A549 treated with RU486 at 1 μM for 4 hours (cell line): ENCODE data around the gene GTF2F1. TPM values are rescaled to one million over a fixed set of nuclear protein-coding genes. Genes with fewer than 3 reads are reported as not detected.

Experiments used
- total RNA-seq: library from RNA; stranded (reverse); fragments of 200-300 nt; extraction: Qiagen RNA extraction; gene quantifications from 5 replicates; pipeline ENCODE4 v1.2.3, GENCODE V29; 2022; ENCODE audit warnings: low read depth

GTF2F1 gene
- total RNA-seq: 57.5 to 64.9 TPM (median 60.3 TPM) in 5 replicates

DNA sequence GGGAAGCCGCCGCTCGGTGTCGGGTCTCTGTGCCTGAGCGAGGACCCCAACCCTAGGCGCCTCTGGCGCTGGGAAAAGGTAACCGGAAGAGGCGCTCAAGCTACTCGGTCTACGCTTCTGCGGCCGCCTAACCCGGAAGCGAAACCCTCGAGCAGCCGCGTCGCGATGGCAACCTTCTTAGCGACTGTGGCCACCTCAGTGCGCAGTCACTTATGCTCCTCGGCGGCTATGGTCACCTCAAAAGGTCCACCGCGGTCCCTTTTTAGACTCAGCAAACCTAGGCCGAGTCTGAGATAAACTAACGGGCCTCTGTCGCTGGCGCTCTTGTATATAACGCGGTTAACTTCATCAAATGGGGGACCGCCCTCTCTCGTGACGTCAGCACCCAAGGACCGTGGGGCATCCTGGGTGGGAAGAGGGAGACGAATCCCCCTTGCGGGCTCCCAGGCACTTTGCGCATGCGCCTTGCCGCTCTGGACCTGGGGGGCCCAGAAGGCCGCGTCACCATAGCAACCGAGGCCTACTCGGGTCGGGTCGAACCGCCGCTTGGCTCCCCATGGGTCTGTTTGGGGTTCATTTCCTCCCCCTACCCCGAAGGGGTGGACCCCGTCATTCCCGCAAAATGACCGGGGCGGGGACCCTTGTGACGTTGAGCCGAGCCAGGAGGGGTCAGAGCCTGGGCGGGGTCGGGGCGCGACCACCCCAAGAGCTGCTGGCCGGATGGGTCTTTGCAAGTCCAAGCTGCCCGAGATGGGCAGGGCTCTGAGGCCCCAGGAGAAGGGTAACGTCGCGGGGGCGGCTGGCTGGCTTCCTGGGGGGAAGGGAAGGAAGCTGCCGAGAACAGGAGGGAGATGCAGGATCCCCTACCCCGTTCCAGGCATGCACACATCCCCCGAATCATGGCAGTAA, at the start of gene GTF2F1:
Gene GTF2F1, minus strand, starts transcription at position 91 of the 909 bp plus-strand sequence. CDS start 169 bp downstream, outside the sequence.

DNA sequence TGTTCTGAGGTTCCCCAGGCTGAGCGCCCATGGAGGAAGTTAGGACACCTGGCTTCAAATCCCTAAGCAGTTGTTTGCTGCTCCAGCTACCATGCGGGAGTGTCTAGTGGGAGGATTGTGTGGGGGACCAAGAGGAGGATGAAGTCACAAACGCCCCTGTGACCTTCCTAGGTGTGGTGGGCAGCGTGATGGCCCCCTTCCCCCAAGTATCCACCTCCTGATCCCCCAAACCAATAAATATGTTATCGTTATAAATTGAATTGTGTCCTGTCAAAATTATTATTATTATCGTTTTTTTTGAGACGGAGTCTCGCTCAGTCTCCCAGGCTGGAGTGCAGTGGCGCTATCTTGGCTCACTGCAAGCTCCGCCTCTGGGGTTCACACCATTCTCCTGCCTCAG, 40.7 kb upstream of the GTF2F1 start, which contains the start of gene SLC25A41:
Gene SLC25A41, minus strand, starts transcription at position 101 of the 400 bp plus-strand sequence. Its CDS starts 70 bp downstream, at position 31.

GRCh38 chr19:6424195-6424938, 31.4 kb upstream of the GTF2F1 start, which contains the start of gene KHSRP:
TSS of gene KHSRP (minus strand) at chr19:6424811. CDS start at chr19:6424701, 110 bp downstream.

GRCh38 chr19:6375411-6376010, 17.5 kb downstream of the GTF2F1 start, which contains the start of gene PSPN:
TSS of gene PSPN (minus strand) at chr19:6375933. CDS start at chr19:6375849, 84 bp downstream.

DNA sequence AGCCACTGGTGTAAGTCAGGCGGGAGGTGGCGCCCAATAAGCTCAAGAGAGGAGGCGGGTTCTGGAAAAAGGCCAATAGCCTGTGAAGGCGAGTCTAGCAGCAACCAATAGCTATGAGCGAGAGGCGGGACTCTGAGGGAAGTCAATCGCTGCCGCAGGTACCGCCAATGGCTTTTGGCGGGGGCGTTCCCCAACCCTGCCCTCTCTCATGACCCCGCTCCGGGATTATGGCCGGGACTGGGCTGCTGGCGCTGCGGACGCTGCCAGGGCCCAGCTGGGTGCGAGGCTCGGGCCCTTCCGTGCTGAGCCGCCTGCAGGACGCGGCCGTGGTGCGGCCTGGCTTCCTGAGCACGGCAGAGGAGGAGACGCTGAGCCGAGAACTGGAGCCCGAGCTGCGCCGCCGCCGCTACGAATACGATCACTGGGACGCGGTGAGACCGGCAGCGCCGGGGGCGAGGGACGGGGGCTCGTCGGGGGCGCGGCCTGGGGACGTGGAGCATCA, 20.3 kb downstream of the GTF2F1 start, which contains the start of gene ALKBH7:
Gene ALKBH7, plus strand, starts transcription at position 201 of the 502 bp plus-strand sequence. Its CDS starts 27 bp downstream, at position 228.

DNA sequence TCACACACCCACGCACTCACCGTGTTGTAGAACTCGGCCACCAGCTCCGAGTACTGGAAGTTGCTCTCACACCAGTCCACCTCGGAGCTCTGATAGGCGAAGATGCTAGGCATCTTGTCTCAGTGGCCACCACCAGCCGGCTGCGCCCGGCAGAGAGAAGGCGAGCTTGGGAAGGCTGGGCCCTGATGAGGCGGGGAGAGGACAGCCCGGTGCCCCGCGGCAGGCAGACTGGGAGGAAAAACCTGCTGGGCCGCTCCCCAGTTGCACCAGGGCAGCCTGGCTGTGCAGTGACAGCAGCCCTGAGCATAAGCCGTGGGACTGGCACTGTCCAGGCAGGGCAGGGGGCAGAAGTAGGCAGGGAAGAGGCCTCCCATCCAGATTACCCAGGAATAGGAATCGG, 59.5 kb downstream of the GTF2F1 start, which contains the start of gene ACER1:
Gene ACER1, minus strand, starts transcription at position 174 of the 400 bp plus-strand sequence. Its CDS starts 61 bp downstream, at position 113.

Other genes starting within 250 kb of the GTF2F1 start
- 16.2 to 20.2 TPM (median 20.0 TPM) in 5 replicates for gene MLLT1, start 113.2 kb downstream of the GTF2F1 start, total RNA-seq
- not detected in 5 replicates for gene ACER1, start 59.6 kb downstream of the GTF2F1 start, total RNA-seq
- gene CLPP, start 31.6 kb downstream of the GTF2F1 start, total RNA-seq: 45.1 to 87.6 TPM (median 69.7 TPM) in 5 replicates
- gene ALKBH7, start 20.4 kb downstream of the GTF2F1 start, total RNA-seq: 16.0 to 39.2 TPM (median 33.4 TPM) in 5 replicates
- gene PSPN, start 17.2 kb downstream of the GTF2F1 start, total RNA-seq: 0.48 to 1.7 TPM (median 0.85 TPM) in 5 replicates
- gene KHSRP, start 31.6 kb upstream of the GTF2F1 start, total RNA-seq: 194 to 229 TPM (median 198 TPM) in 5 replicates
- gene SLC25A41, start 40.6 kb upstream of the GTF2F1 start, total RNA-seq: 0.06 to 0.24 TPM (median 0.16 TPM) in 3 of 5 replicates, not detected in the others
- gene SLC25A23, start 66.6 kb upstream of the GTF2F1 start, total RNA-seq: 16.1 to 21.5 TPM (median 19.3 TPM) in 5 replicates
- gene CRB3, start 71.1 kb upstream of the GTF2F1 start, total RNA-seq: 3.5 to 5.9 TPM (median 5.0 TPM) in 5 replicates
- 0.12 to 0.39 TPM (median 0.30 TPM) in 5 replicates for gene DENND1C, start 88.6 kb upstream of the GTF2F1 start, total RNA-seq
- 4.9 to 6.8 TPM (median 6.2 TPM) in 5 replicates for gene TUBB4A, start 109.1 kb upstream of the GTF2F1 start, total RNA-seq
- gene TNFSF9, start 137.9 kb upstream of the GTF2F1 start, total RNA-seq: 4.7 to 8.9 TPM (median 7.0 TPM) in 5 replicates
- 13.5 to 28.3 TPM (median 24.8 TPM) in 5 replicates for gene CD70, start 198.0 kb upstream of the GTF2F1 start, total RNA-seq